CD14-positive monocyte (primary cell): ENCODE data around the gene HORMAD2. TPM values are rescaled to one million over a fixed set of nuclear protein-coding genes. Genes with fewer than 3 reads are reported as not detected.
"Not testable (repeated sequence)": the region's sequence is repeated elsewhere in the genome, so short reads cannot be mapped to it uniquely, and the experiment has no call there.

Source experiments
- DNase-seq, 3 donors: peaks; one replicate each; pipeline ENCODE4 v3.0.0-alpha.2; 2011 to 2022
- H2AFZ ChIP-seq: 2 replicates; pipeline ENCODE4 v1.6.0; 2012; ENCODE audit warnings: mild to moderate bottlenecking, low read depth, low read length, inconsistent platforms; ENCODE audit not compliant: insufficient read depth, poor library complexity, severe bottlenecking
- H3K27ac ChIP-seq, 2 donors: 1 replicate in 1 of 2; 2 replicates in 1 of 2; pipeline ENCODE4 v1.5.1; 2012 to 2013; ENCODE audit warnings: low read length in 2 of 2, control low read depth in 1 of 2, inconsistent platforms in 1 of 2, low read depth in 1 of 2, mild to moderate bottlenecking in 1 of 2
- H3K27me3 ChIP-seq, 2 donors: one replicate each; pipeline versions ENCODE4 v1.6.0 to v1.6.1; 2011 to 2013; ENCODE audit warnings: low read length in 2 of 2; ENCODE audit not compliant: control insufficient read depth in 2 of 2, insufficient read depth in 2 of 2
- H3K36me3 ChIP-seq, 2 donors: replicated peaks in 1 of 2; 1 replicate in 1 of 2; 2 replicates in 1 of 2; pipeline versions ENCODE4 v1.5.1 to v1.6.1; 2012 to 2013; ENCODE audit warnings: low read length in 2 of 2, control low read depth in 1 of 2, inconsistent platforms in 1 of 2, mild to moderate bottlenecking in 1 of 2; ENCODE audit not compliant: insufficient read depth in 2 of 2, control insufficient read depth in 1 of 2
- H3K4me1 ChIP-seq, 2 donors: 1 replicate in 1 of 2; 2 replicates in 1 of 2; pipeline versions ENCODE4 v1.5.1 to v1.6.1; 2012 to 2013; ENCODE audit warnings: low read length in 2 of 2, control low read depth in 1 of 2, inconsistent platforms in 1 of 2, mild to moderate bottlenecking in 1 of 2, moderate library complexity in 1 of 2; ENCODE audit not compliant: insufficient read depth in 2 of 2, control insufficient read depth in 1 of 2
- H3K4me2 ChIP-seq: replicated peaks from 2 replicates; pipeline ENCODE3; 2012; ENCODE audit warnings: low read length, moderate library complexity, mild to moderate bottlenecking; ENCODE audit not compliant: poor library complexity, severe bottlenecking; ENCODE audit errors: extremely low read depth
- H3K4me3 ChIP-seq, 3 experiments: fragments of 200-600 bp in 1 of 3; sonication (generic) in 1 of 3; replicated peaks in 1 of 3; 1 replicate in 2 of 3; 2 replicates in 1 of 3; pipeline ENCODE4 v1.5.1; 2011 to 2013; ENCODE audit warnings: low read length in 3 of 3, mild to moderate bottlenecking in 3 of 3, control low read depth in 2 of 3, low read depth in 2 of 3, inconsistent platforms in 1 of 3, moderate library complexity in 1 of 3
- H3K79me2 ChIP-seq: 2 replicates; pipeline ENCODE4 v1.6.0; 2012; ENCODE audit warnings: mild to moderate bottlenecking, control low read depth, inconsistent platforms, low read length, moderate library complexity; ENCODE audit not compliant: insufficient read depth
- H3K9ac ChIP-seq: 2 replicates; pipeline ENCODE4 v1.6.0; 2017; ENCODE audit warnings: low read length, mild to moderate bottlenecking; ENCODE audit not compliant: insufficient read depth, poor library complexity, severe bottlenecking
- H3K9me3 ChIP-seq, 2 donors: replicated peaks in 1 of 2; 1 replicate in 1 of 2; 2 replicates in 1 of 2; pipeline versions ENCODE4 v1.5.1 to v1.6.1; 2012 to 2013; ENCODE audit warnings: low read length in 2 of 2, control low read depth in 1 of 2; ENCODE audit not compliant: control insufficient read depth in 1 of 2, insufficient read depth in 1 of 2
- H4K20me1 ChIP-seq: 2 replicates; pipeline ENCODE4 v1.6.0; 2012; ENCODE audit warnings: mild to moderate bottlenecking, low read length, control low read depth, moderate library complexity; ENCODE audit not compliant: insufficient read depth
- H3K27ac Mint-ChIP-seq, 7 donors: one replicate each; pipeline ENCODE4 v1.8.0; 2020; ENCODE audit warnings: mild to moderate bottlenecking in 7 of 7, mixed read lengths in 7 of 7, moderate library complexity in 6 of 7, inconsistent platforms in 2 of 7
- H3K27me3 Mint-ChIP-seq, 3 donors: one replicate each; pipeline ENCODE4 v1.8.0; 2021 to 2022; ENCODE audit warnings: low read depth in 3 of 3, mild to moderate bottlenecking in 3 of 3, mixed read lengths in 3 of 3, moderate library complexity in 3 of 3, inconsistent platforms in 1 of 3
- H3K36me3 Mint-ChIP-seq, 2 donors: one replicate each; pipeline ENCODE4 v1.8.0; 2020; ENCODE audit warnings: mixed read lengths in 2 of 2, inconsistent platforms in 1 of 2, mild to moderate bottlenecking in 1 of 2
- H3K4me1 Mint-ChIP-seq: one replicate; pipeline ENCODE4 v1.8.0; 2020; ENCODE audit warnings: mild to moderate bottlenecking, mixed read lengths
- H3K4me3 Mint-ChIP-seq, 2 donors: one replicate each; pipeline ENCODE4 v1.8.0; 2020; ENCODE audit warnings: mild to moderate bottlenecking in 2 of 2, mixed read lengths in 2 of 2, moderate library complexity in 1 of 2
- H3K9me3 Mint-ChIP-seq, 7 donors: one replicate each; pipeline ENCODE4 v1.8.0; 2020 to 2022; ENCODE audit warnings: mixed read lengths in 7 of 7, mild to moderate bottlenecking in 6 of 7, moderate library complexity in 6 of 7, inconsistent platforms in 2 of 7
- CTCF ChIP-seq: fragments of 200-600 bp; IDR thresholded peaks from one replicate; pipeline ENCODE4 v1.8.0; 2022; ENCODE audit warnings: antibody characterized with exemption, mild to moderate bottlenecking
- WGBS: methylation state at CpG from one replicate; pipeline ENCODE4 v1.1.5; 2013; ENCODE audit warnings: missing lambda C conversion rate; ENCODE audit not compliant: insufficient coverage; 5-methylcytosine and 5-hydroxymethylcytosine counted together
- intact Hi-C, 2 donors: fragments of 100-400 bp; cut with micrococcal nuclease; formaldehyde crosslinking; loops; one replicate each; pipeline versions ENCODE4 v1.15.0 to v1.15.1; 2023
- polyA plus RNA-seq, 3 donors: library from polyadenylated mRNA; depleted of rRNA in 1 of 3; unstranded in 2 of 3; stranded (reverse) in 1 of 3; fragments of 300-500 nt in 2 of 3; fragments of >200 nt in 1 of 3; fragmentation: Illumina TruSeq in 2 of 3; gene quantifications; 1 replicate in 2 of 3; 2 replicates in 1 of 3; pipeline ENCODE4 v1.2.3, GENCODE V29; 2012 to 2021

The HORMAD2 gene
- polyA plus RNA-seq, 3 donors = not detected

DNA sequence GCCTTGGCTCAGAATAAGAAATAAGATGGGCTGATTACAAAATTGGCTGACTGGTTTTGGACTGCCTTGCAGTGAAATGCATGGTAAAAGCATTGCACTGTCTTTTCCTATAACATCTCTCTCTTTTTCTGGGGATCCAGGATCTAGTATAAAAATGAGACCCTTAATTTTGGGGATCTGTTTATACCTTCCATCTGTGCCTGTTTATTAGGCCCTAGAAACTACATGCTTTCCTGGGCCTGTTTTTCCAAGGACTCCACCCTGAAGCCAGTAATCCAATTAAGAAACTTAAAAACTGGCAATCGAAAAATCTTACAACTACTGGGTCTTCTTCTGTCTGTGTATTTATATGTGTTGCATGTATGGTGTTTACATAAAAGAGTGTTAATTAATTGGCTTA is 14.5 kb downstream of the HORMAD2 start:
- intact Hi-C loops = no loop called here
- H3K79me2 ChIP-seq = no peaks in the 10 kb centered on the region
- Mint-ChIP-seq H3K27me3 (peaks cover 0 to 2% (median 1%) of the 10 kb centered on the region in 3 donors), H3K9me3 (peaks cover 0 to 4% (median 0%) of the 10 kb centered on the region in 7 donors), H3K4me3 (no peak overlapping the region), H3K36me3 (no peaks in the 10 kb centered on the region), H3K4me1 (no peaks in the 10 kb centered on the region), H3K27ac (no peak overlapping the region)
- no peaks in the 10 kb centered on the region for H3K27me3 ChIP-seq
- no peak overlapping the region for H3K27ac ChIP-seq
- H4K20me1 ChIP-seq = no peaks in the 10 kb centered on the region
- WGBS = no CpG with 5 or more reads among the region's 1 CpG
- DNase-seq = no peak
- no peak for TF ChIP-seq CTCF
- no peaks in the 10 kb centered on the region for H3K9me3 ChIP-seq
- H2AFZ ChIP-seq = no peak overlapping the region
- no peaks in the 10 kb centered on the region for H3K4me1 ChIP-seq
- no peak overlapping the region for H3K9ac ChIP-seq
- H3K4me2 ChIP-seq = no peak overlapping the region
- H3K36me3 ChIP-seq = no peaks in the 10 kb centered on the region
- H3K4me3 ChIP-seq = no peak overlapping the region

- Histone ChIP-seq H3K9me3 (no peaks in the 10 kb centered on the region), H3K79me2 (no peaks in the 10 kb centered on the region), H4K20me1 (no peaks in the 10 kb centered on the region), H3K27me3 (no peaks in the 10 kb centered on the region), H3K9ac (no peak overlapping the region), H3K36me3 (no peaks in the 10 kb centered on the region), H3K4me3 (no peak overlapping the region), H3K4me1 (no peaks in the 10 kb centered on the region), H3K4me2 (no peak overlapping the region), H3K27ac (no peak overlapping the region), H2AFZ (no peak overlapping the region)
- no peak for DNase-seq
- intact Hi-C loops = no loop called here
- no peaks in the 10 kb centered on the region for H3K36me3 Mint-ChIP-seq
- WGBS = 100% methylated on average over 1 of the region's 1 CpG
- no peak overlapping the region for H3K4me3 Mint-ChIP-seq
- H3K9me3 Mint-ChIP-seq = peaks cover 0 to 2% (median 0%) of the 10 kb centered on the region in 7 donors
- H3K27me3 Mint-ChIP-seq = no peaks in the 10 kb centered on the region
- no peak overlapping the region for H3K27ac Mint-ChIP-seq
- TF ChIP-seq CTCF = no peak
- H3K4me1 Mint-ChIP-seq = peaks cover 4% of the 10 kb centered on the region
Observed at GRCh38 chr22:30097861-30098260, 17.6 kb downstream of the HORMAD2 start.

GRCh38 chr22:30100770-30101169 is 20.5 kb downstream of the HORMAD2 start:
- H3K27me3 ChIP-seq, H3K4me1 ChIP-seq, H3K27ac Mint-ChIP-seq, H3K36me3 ChIP-seq, H3K9me3 Mint-ChIP-seq, H4K20me1 ChIP-seq, H3K9me3 ChIP-seq, H3K4me3 Mint-ChIP-seq, H3K79me2 ChIP-seq, H3K36me3 Mint-ChIP-seq, H2AFZ ChIP-seq, H3K4me2 ChIP-seq, H3K27ac ChIP-seq, H3K4me1 Mint-ChIP-seq, H3K9ac ChIP-seq, H3K4me3 ChIP-seq, H3K27me3 Mint-ChIP-seq, DNase-seq: not testable (repeated sequence)
- intact Hi-C loops = loop anchor here (10.0 kb wide), 2 partner anchors 184 to 374 kb away; partner anchors contain the start of genes CASTOR1 (in 1 of the 2) and SEC14L3 (in 1 of the 2)
- no CpG with 5 or more reads among the region's 2 CpGs for WGBS
